GM19043 (cell line): Measurements from ENCODE around the gene LRRC27.

ENCODE experiments used
- ATAC-seq: cut with Tn5 transposase; IDR thresholded peaks from one replicate; pipeline ENCODE4 v1.9.1; 2021; ENCODE audit warnings: low read depth; ENCODE audit not compliant: unreplicated experiment

LRRC27 gene

GRCh38 chr10:132410779-132411532, 79.0 kb downstream of the LRRC27 start:
- no peak for ATAC-seq

GRCh38 chr10:132411561-132412253, 79.7 kb downstream of the LRRC27 start:
- no peak for ATAC-seq

GRCh38 chr10:132412316-132413192, 80.6 kb downstream of the LRRC27 start:
- ATAC-seq = no peak

GRCh38 chr10:132413226-132414205, 81.5 kb downstream of the LRRC27 start:
- no peak for ATAC-seq

- ATAC-seq = no peak
Observed at GRCh38 chr10:132414402-132415016, 82.5 kb downstream of the LRRC27 start.

GRCh38 chr10:132415255-132415654, 83.3 kb downstream of the LRRC27 start:
- no peak for ATAC-seq

GRCh38 chr10:132415956-132416355, 84.0 kb downstream of the LRRC27 start:
- ATAC-seq = no peak

GRCh38 chr10:132416566-132417256, 84.7 kb downstream of the LRRC27 start:
- ATAC-seq = no peak

- ATAC-seq = no peak
Observed at GRCh38 chr10:132417257-132417910, 85.4 kb downstream of the LRRC27 start.

GRCh38 chr10:132417957-132418441, 86.0 kb downstream of the LRRC27 start:
- no peak for ATAC-seq

GRCh38 chr10:132418527-132419416, 86.8 kb downstream of the LRRC27 start:
- ATAC-seq = no peak

GRCh38 chr10:132419538-132420468, 87.8 kb downstream of the LRRC27 start:
- no peak for ATAC-seq

GRCh38 chr10:132420469-132420980, 88.5 kb downstream of the LRRC27 start:
- ATAC-seq = no peak

- peak; percentile 32 for ATAC-seq
Observed at GRCh38 chr10:132420981-132421846, 89.2 kb downstream of the LRRC27 start.
